ENCODE data around the gene USO1.

DNA sequence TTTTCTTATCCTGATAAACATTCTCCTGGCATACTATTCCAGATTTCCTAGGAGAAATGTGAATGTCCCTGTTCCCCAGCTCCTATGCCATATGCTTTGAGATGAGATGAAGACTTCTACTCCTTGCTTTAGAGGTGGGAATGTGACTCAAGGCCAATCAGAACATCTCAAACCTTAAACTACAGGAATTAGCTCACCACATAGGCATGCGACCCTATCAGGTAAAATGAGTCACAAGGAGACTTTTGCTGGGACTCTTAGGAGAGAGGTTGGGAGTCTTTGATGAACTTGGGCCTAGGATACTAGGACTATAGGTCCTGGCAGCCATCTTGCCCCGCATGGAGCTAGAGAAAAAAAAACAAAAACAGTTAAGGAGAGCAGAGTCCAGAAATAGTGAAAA, 5.8 kb upstream of the USO1 start:
- TF ChIP-seq, protein P1, sequence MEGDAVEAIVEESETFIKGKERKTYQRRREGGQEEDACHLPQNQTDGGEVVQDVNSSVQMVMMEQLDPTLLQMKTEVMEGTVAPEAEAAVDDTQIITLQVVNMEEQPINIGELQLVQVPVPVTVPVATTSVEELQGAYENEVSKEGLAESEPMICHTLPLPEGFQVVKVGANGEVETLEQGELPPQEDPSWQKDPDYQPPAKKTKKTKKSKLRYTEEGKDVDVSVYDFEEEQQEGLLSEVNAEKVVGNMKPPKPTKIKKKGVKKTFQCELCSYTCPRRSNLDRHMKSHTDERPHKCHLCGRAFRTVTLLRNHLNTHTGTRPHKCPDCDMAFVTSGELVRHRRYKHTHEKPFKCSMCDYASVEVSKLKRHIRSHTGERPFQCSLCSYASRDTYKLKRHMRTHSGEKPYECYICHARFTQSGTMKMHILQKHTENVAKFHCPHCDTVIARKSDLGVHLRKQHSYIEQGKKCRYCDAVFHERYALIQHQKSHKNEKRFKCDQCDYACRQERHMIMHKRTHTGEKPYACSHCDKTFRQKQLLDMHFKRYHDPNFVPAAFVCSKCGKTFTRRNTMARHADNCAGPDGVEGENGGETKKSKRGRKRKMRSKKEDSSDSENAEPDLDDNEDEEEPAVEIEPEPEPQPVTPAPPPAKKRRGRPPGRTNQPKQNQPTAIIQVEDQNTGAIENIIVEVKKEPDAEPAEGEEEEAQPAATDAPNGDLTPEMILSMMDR (IDR thresholded peaks at IDR 0.05; ENCODE audit: borderline replicate concordance, extremely low read depth, low read length, poor library complexity, severe bottlenecking), result no peak
- no peak for TF ChIP-seq EZH2 (IDR thresholded peaks at IDR 0.05; ENCODE audit: borderline replicate concordance, low read depth, low read length, severe bottlenecking)
